NOMO-1 (cell line): ENCODE data around the gene TM4SF5.

Source experiments
- DNase-seq, 2 experiments: peaks; one replicate each; lab custom pipeline; 2025; ENCODE audit not compliant: unreplicated experiment in 2 of 2; lab: John Stamatoyannopoulos, UW

TM4SF5 gene

DNA sequence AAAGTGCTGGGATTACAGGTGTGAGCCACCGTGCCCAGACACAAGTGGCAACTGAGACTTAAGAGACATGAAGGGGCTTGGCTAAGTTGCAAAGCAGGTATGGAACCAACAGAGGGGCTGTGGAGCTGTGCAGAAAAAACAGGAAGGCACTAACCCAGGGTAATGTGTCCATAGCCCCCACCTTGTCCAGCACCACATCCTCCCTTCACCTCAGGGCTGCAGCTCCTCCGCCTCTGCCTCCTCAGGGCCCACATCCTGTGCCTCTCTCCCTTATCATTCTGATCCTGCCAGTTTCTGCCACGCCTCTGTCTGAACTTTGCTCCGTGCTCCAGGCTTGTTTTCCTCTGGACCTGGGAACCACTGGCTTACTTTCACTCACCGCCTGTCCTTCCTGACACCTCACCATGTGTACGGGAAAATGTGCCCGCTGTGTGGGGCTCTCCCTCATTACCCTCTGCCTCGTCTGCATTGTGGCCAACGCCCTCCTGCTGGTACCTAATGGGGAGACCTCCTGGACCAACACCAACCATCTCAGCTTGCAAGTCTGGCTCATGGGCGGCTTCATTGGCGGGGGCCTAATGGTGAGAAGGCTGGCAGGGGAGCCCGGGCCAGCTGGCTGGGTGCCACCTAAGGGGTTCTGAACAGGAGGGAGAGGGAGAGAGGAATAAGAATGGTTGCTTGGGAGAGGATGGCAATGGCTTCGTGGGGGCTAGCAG, at the start of gene TM4SF5:
Gene TM4SF5, plus strand, starts transcription at position 368 of the 716 bp plus-strand sequence. Its CDS starts 37 bp downstream, at position 405.
- DNase-seq, result no peak

GRCh38 chr17:4722678-4723240, 48.9 kb upstream of the TM4SF5 start:
- no peak for DNase-seq

GRCh38 chr17:4724650-4725049, 47.0 kb upstream of the TM4SF5 start:
- no peak for DNase-seq

DNA sequence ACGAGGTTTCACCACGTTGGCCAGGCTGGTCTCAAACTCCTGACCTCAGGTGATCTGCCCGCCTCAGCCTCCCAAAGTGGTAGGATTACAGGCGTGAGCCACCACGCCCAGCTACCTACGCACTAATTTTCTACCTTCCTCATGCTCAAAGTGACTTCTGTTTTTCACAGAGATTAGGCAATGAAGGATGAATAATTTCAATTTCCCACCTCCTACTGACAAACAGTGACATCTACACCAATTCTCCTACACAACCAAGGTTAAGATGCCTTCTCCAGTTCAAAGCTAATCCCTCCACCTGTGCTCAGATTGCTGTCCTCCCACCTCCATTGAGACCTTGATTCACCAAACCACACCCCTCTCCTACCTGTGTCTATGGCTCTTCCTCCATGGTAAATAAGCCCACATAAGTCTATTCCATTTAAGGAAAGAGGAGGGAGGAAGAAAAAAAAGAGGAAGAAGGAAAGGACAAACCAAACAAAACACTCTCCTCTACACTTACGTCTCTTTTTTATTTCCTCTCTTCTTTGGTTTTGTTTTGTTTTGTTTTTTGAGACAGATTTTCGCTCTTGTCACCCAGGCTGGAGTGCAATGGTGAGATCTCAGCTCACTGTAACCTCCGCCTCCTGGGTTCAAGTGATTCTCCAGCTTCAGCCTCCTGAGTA, 45.9 kb upstream of the TM4SF5 start:
- DNase-seq, result peak; percentile 44 to 80

- DNase-seq, result peak in 1 of 2 experiments; percentile 26
These were observed 43.6 kb upstream of the TM4SF5 start for GRCh38 chr17:4728124-4728523.

GRCh38 chr17:4733073-4733531, 38.6 kb upstream of the TM4SF5 start:
- DNase-seq, result peak; percentile 88 to 93

- no peak for DNase-seq
These were observed 36.7 kb upstream of the TM4SF5 start for GRCh38 chr17:4734857-4735475.

DNA sequence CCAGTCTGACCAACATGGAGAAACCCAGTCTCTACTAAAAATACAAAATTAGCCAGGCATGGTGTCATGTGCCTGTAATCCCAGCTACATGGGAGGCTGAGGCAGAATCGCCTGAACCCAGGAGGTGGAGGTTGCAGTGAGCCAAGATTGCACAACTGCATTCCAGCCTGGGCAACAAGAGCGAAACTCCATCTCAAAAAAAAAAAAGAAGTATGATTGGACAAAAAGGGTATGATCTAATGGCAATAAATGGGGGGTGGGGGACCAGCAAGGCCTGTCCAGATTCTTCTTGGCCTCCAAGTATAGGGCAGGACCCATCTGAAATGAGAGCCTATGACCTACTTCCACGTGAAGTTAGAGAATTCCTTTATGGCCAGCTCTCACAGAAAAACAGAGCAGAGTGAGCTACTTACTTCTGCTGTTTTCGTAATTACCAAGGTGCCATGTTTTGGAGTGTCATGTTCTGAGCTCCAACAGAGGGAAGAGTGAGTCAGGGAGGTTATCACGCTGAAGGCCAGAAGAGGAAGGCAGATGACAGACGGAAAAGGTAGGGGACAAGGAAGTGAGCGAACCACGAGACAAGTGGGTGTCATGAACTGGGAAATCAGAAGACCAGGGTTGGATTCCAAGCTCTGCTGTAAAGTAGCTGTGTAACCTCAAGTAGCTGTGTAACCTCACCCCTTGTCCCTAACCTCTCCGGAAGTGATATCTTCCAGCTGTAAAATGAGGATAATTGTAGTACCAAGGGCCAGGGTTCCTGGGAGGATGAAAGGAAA, 35.6 kb upstream of the TM4SF5 start:
- peak; percentile 64 to 79 for DNase-seq

DNA sequence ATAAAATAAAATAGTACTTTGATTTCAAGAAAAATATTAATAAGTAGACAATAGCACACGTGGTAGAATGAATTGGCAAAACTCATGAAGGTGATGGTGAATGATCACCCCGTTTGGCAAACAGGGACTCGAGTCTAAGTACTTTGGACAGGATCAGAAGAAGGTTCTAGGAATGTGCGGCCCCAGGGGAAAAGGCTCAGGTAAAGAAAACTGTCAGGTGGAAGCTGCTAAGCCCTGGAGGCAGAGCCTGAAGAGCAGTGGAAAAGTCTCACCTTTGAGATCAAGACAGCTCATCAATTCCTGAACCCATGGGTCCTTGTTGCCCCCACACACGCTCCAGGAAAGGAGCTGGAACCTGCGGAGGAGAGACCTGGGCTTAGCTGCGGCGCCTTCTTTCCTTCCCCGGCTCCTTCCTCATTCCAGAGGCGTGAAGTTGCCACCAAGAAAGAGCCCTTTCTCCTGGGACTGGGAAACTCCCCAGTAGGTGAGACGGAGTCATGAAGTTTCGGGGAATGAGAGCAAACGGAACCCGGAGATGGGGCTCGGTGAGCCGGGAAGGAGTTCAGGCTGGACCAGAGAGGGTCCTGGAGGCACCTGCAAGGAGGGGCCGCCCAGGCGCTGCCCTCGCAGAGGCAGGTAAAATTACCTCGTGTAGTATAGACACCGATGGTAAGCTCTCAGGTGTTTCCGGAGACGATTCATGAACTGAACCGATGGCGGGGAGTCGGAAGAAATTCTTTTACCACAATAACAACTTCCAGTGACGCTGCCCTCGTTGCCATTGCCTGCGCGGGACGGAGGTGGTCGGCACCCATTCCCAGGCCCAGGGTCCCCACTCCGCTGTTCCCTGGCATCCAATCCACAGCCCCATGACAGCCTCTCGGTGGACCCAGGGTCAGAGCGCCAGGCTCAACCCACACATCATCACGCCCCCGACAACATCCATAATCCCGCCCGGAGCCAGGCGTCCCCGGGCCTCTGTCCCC, 33.3 kb upstream of the TM4SF5 start:
- DNase-seq, result no peak

DNA sequence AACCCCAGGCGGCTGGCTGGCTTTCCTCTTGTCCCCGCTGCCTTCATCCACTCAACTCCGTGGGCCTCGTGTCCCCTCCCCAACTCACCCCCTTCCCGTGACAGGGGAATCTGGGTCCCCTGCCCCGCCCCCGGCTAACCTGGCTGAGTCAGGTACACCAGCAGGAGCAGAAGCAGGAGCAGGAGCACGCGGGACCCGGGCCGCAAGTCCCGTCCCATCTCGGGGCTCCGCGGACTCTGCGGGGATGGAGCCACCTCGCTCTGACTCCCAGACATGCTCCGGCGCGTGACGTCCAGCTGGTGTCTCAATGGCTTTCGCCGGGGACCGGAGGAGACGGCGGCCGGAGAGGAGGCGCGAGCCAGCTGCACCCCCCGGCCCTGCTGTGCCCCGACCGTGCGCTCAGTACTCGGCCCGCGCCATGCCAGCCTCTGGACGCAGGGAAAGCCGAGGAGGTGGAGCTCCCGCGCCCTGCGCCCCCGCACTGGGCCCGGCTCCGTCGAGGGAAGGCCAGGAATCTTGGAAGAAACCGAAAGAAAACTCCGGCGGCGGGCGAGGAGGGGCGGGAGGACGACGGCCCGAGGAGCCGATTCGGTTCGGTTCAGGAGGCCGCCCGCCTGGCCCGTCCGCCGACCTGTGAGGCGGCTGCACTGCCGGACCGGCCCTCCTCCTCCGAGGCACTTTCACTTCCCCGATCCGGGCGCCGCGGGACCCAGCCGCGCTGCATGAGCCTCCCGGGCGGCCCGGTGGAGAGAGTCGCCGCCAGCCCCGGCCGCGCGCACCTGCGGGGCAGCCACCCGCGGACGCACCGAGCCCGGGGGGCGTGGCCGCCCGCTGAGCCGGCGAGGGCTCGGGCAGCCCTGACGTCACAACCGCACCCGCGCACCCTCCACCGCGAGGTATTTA, 32.3 kb upstream of the TM4SF5 start, which contains the start of the genes CXCL16 and ZMYND15:
Gene CXCL16, minus strand, starts transcription at position 807 of the 903 bp plus-strand sequence. Its CDS starts 589 bp downstream, at position 218.
Gene ZMYND15, plus strand, starts transcription at position 712 of the 903 bp plus-strand sequence. CDS start 716 bp downstream, outside the sequence.
- peak; percentile 31 to 43 for DNase-seq

DNA sequence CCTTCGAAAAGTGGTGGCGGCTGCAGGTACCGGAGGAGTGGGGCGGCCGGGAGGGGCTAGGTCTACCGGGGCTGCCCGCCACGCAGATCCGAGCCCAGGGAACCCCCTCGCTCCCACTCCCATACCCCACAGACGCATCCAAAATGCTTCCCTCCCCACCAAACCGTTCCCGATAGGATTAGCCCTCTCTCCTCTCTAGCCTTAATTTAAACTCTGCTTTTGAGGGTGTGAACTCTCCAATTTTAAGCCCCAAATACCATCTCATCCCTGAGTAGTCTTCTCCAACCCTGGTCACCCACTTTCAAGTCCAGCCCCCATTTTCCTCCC, 31.7 kb upstream of the TM4SF5 start:
- no peak for DNase-seq

DNA sequence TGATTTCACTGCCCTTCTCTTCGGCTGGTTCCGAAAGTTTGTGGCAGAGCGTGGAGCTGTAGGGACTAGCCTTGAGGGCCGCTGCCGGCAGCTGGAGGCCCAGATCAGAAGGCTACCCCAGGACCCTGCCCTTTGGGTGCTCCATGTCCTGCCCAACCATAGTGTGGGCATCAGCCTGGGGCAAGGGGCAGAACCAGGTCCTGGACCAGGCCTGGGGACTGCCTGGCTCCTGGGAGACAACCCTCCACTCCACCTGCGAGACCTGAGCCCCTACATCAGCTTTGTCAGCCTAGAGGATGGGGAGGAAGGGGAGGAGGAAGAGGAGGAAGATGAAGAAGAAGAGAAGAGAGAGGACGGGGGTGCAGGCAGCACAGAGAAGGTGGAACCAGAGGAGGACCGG, 31.1 kb upstream of the TM4SF5 start:
- no peak for DNase-seq

DNA sequence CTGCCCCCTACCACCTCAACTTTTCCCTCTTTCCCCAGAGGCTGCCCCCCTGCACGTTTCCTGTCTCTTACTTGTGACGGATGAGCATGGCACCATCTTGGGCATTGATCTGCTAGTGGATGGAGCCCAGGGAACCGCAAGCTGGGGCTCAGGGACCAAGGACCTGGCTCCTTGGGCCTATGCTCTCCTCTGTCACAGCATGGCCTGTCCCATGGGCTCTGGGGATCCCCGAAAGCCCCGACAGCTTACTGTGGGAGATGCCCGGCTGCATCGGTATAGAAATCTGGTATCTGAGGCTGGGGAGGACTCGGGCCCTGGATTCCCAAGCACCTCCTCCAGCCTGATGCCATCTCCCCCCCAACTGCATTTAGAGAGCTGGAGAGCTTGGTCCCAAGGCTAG, 30.1 kb upstream of the TM4SF5 start:
- no peak for DNase-seq

- no peak for DNase-seq
These were observed 29.6 kb upstream of the TM4SF5 start for GRCh38 chr17:4742133-4742532.

- no peak for DNase-seq
These were observed 29.1 kb upstream of the TM4SF5 start for GRCh38 chr17:4742629-4743028.

DNA sequence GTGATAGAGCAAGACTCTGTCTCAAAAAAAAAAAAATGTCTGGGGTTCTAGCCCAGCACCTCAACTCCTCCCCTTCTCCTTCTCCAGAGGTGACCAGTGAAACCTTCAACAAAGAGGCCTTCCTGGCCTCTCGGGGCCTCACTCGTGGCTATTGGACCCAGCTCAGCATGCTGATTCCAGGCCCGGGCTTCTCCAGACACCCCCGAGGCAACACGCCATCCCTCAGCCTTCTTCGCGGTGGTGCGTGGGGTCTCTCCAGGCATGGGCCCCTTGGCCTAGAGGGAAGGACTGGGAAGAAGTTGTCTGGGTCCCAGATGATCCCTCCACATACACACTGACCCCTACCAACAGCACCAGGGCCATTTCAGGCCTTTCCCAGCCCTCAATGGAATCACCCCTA, 28.5 kb upstream of the TM4SF5 start:
- no peak for DNase-seq

DNA sequence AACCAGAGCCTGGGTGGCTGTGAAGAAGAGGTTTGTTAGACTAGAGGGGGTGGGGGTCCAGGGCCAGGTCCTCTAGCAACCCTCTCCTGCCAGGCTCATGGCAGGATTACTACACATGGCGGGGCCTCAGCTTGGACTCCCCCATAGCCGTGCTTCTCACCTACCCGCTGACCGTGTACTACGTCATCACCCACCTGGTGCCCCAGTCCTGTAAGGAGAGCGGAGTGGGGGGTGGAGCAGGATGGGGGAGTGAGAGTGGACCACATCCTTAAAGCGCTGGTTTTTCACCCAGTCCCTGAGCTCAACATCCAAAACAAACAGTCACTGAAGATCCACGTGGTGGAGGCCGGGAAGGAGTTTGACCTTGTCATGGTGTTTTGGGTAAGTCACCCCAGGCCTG, 27.8 kb upstream of the TM4SF5 start:
- DNase-seq, result no peak
